ENCODE measurements around the gene PODXL2. TPM values are rescaled to one million over a fixed set of nuclear protein-coding genes. Genes with fewer than 3 reads are reported as not detected.
"Not testable (repeated sequence)": the region's sequence is repeated elsewhere in the genome, so short reads cannot be mapped to it uniquely, and the experiment has no call there.

PODXL2 gene
- total RNA-seq, 1 donor from 2014 or later, result 16.8 TPM

GRCh38 chr3:127690106-127690505 lies 61.1 kb downstream of the PODXL2 start:
- DNase-seq (ENCODE audit: low spot score), result no peak

GRCh38 chr3:127690823-127691452 lies 62.0 kb downstream of the PODXL2 start:
- no peak for DNase-seq (ENCODE audit: low spot score)

- no peak for DNase-seq (ENCODE audit: low spot score)
Measured at GRCh38 chr3:127691489-127691888, 62.5 kb downstream of the PODXL2 start.

- DNase-seq (ENCODE audit: low spot score), result no peak
Measured at GRCh38 chr3:127691974-127692373, 63.0 kb downstream of the PODXL2 start.

- no peak for DNase-seq (ENCODE audit: low spot score)
Measured at GRCh38 chr3:127692501-127693335, 63.7 kb downstream of the PODXL2 start.

- DNase-seq (ENCODE audit: low spot score), result no peak
Measured at GRCh38 chr3:127693336-127693843, 64.4 kb downstream of the PODXL2 start.

- peak; percentile 46 for DNase-seq (ENCODE audit: low spot score)
Measured at GRCh38 chr3:127694467-127695215, 65.7 kb downstream of the PODXL2 start.

GRCh38 chr3:127697551-127698240 lies 68.7 kb downstream of the PODXL2 start:
- peak; percentile 72 for DNase-seq (ENCODE audit: low spot score)

GRCh38 chr3:127698286-127698685 lies 69.3 kb downstream of the PODXL2 start:
- DNase-seq (ENCODE audit: low spot score), result no peak

- DNase-seq (ENCODE audit: low spot score), result no peak
Measured at GRCh38 chr3:127698691-127699415, 69.9 kb downstream of the PODXL2 start.

- no peak for DNase-seq (ENCODE audit: low spot score)
Measured at GRCh38 chr3:127699416-127700300, 70.7 kb downstream of the PODXL2 start.

- DNase-seq (ENCODE audit: low spot score), result no peak
Measured at GRCh38 chr3:127700406-127700805, 71.4 kb downstream of the PODXL2 start.

GRCh38 chr3:127701280-127701911 lies 72.4 kb downstream of the PODXL2 start:
- DNase-seq (ENCODE audit: low spot score), result no peak

- no peak for DNase-seq (ENCODE audit: low spot score)
Measured at GRCh38 chr3:127702151-127702578, 73.2 kb downstream of the PODXL2 start.

- DNase-seq (ENCODE audit: low spot score), result not testable (repeated sequence)
Measured at GRCh38 chr3:127704840-127705239, 75.9 kb downstream of the PODXL2 start.

- DNase-seq (ENCODE audit: low spot score), result no peak
Measured at GRCh38 chr3:127706312-127706711, 77.3 kb downstream of the PODXL2 start.

GRCh38 chr3:127706785-127707351 lies 77.9 kb downstream of the PODXL2 start:
- DNase-seq (ENCODE audit: low spot score), result no peak

- DNase-seq (ENCODE audit: low spot score), result no peak
Measured at GRCh38 chr3:127707851-127708411, 78.9 kb downstream of the PODXL2 start.

- DNase-seq (ENCODE audit: low spot score), result no peak
Measured at GRCh38 chr3:127708837-127709236, 79.9 kb downstream of the PODXL2 start.

Data from mucosa of gallbladder (tissue), 1 donor.